Measurements from ENCODE around the gene GDPD4.

DNA sequence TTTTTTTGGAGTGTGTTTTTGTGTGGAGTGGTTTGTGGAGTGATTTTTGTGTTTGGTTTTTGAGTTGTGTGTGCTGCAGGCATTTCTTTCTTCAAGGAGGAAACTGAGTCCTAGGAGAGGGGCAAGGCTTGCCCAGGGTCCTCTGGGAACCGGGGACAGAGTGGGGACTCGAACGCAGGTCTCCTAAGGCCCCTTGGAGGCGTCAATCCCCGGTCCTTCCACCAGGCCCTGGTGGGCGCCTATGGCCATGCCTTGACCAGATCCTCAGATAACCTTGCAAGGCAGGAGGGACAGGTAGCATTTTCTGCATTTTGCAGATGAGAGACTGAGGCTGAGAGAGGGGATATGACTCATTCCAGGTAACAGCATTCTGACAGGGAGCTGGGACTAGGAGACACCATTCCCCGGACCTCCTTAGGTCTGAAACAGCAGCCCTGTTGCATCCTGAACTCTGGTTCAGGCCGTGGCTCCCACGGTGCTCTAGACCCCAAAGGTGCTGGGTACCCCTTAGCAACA, 134.3 kb downstream of the GDPD4 start:
- TF ChIP-seq, protein P1, sequence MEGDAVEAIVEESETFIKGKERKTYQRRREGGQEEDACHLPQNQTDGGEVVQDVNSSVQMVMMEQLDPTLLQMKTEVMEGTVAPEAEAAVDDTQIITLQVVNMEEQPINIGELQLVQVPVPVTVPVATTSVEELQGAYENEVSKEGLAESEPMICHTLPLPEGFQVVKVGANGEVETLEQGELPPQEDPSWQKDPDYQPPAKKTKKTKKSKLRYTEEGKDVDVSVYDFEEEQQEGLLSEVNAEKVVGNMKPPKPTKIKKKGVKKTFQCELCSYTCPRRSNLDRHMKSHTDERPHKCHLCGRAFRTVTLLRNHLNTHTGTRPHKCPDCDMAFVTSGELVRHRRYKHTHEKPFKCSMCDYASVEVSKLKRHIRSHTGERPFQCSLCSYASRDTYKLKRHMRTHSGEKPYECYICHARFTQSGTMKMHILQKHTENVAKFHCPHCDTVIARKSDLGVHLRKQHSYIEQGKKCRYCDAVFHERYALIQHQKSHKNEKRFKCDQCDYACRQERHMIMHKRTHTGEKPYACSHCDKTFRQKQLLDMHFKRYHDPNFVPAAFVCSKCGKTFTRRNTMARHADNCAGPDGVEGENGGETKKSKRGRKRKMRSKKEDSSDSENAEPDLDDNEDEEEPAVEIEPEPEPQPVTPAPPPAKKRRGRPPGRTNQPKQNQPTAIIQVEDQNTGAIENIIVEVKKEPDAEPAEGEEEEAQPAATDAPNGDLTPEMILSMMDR (conservative IDR thresholded peaks at IDR 0.05) = no peak
- TF ChIP-seq ZFX (IDR thresholded peaks at IDR 0.05) = no peak
